Liver (tissue), 10 donors: ENCODE results near the gene PLAA. TPM values are rescaled to one million over a fixed set of nuclear protein-coding genes. Genes with fewer than 3 reads are reported as not detected.

ENCODE experiments used
- DNase-seq: peaks from one replicate; pipeline ENCODE4 v3.0.0-alpha.2; 2017; ENCODE audit warnings: low spot score
- H3K27ac ChIP-seq, 2 donors: one replicate each; pipeline ENCODE4 v1.7.0; 2013; ENCODE audit warnings: inconsistent platforms in 2 of 2, low read length in 2 of 2, control low read depth in 1 of 2, low read depth in 1 of 2, mild to moderate bottlenecking in 1 of 2
- H3K27me3 ChIP-seq, 4 donors: one replicate each; pipeline versions ENCODE4 v1.6.1 to v1.7.0; 2013; ENCODE audit warnings: low read length in 3 of 4, inconsistent platforms in 1 of 4, mild to moderate bottlenecking in 1 of 4, moderate library complexity in 1 of 4; ENCODE audit not compliant: control insufficient read depth in 4 of 4, insufficient read depth in 4 of 4
- H3K36me3 ChIP-seq, 4 donors: one replicate each; pipeline versions ENCODE4 v1.6.1 to v1.7.0; 2013; ENCODE audit warnings: low read length in 3 of 4, mild to moderate bottlenecking in 3 of 4, low read depth in 1 of 4, moderate library complexity in 1 of 4; ENCODE audit not compliant: control insufficient read depth in 4 of 4, insufficient read depth in 3 of 4
- H3K4me1 ChIP-seq, 4 donors: one replicate each; pipeline versions ENCODE4 v1.6.1 to v1.7.0; 2013; ENCODE audit warnings: low read length in 3 of 4, mild to moderate bottlenecking in 3 of 4, moderate library complexity in 1 of 4; ENCODE audit not compliant: control insufficient read depth in 4 of 4, insufficient read depth in 4 of 4
- H3K4me3 ChIP-seq, 3 donors: one replicate each; pipeline versions ENCODE4 v1.6.1 to v1.7.0; 2013; ENCODE audit warnings: low read length in 3 of 3, control low read depth in 1 of 3, low read depth in 1 of 3, mild to moderate bottlenecking in 1 of 3
- H3K9ac ChIP-seq, 2 donors: one replicate each; pipeline ENCODE4 v1.7.0; 2013; ENCODE audit warnings: low read length in 2 of 2, mild to moderate bottlenecking in 2 of 2, moderate library complexity in 2 of 2, control low read depth in 1 of 2, low read depth in 1 of 2
- H3K9me3 ChIP-seq, 4 donors: one replicate each; pipeline versions ENCODE4 v1.6.1 to v1.7.0; 2013; ENCODE audit warnings: low read length in 3 of 4; ENCODE audit not compliant: control insufficient read depth in 4 of 4
- CTCF ChIP-seq: fragments of 150-350 bp; IDR thresholded peaks from 2 replicates; pipeline ENCODE4 v1.5.1; 2017; ENCODE audit warnings: improper control_type of control experiment, low read depth, low read length; ENCODE audit not compliant: missing input control
- EGR1 ChIP-seq, 2 donors: IDR thresholded peaks; 2 replicates each; pipeline ENCODE4 v1.6.1; 2016 to 2018; ENCODE audit warnings: antibody characterized with exemption in 2 of 2, low read depth in 2 of 2
- FOXA1 ChIP-seq: IDR thresholded peaks from 2 replicates; pipeline ENCODE4 v1.6.1; 2016; ENCODE audit warnings: antibody characterized with exemption
- FOXA2 ChIP-seq: IDR thresholded peaks from 2 replicates; pipeline ENCODE4 v1.6.1; 2016; ENCODE audit warnings: antibody characterized with exemption
- HNF4G ChIP-seq: IDR thresholded peaks from 2 replicates; pipeline ENCODE4 v1.6.1; 2016; ENCODE audit warnings: antibody characterized with exemption
- NR2F2 ChIP-seq: IDR thresholded peaks from 2 replicates; pipeline ENCODE4 v1.6.1; 2016; ENCODE audit warnings: antibody characterized with exemption
- RAD21 ChIP-seq, 2 donors: IDR thresholded peaks; 2 replicates each; pipeline ENCODE4 v1.6.1; 2016; ENCODE audit warnings: antibody characterized with exemption in 2 of 2, mild to moderate bottlenecking in 2 of 2
- RXRA ChIP-seq, 2 donors: IDR thresholded peaks; 2 replicates each; pipeline ENCODE4 v1.6.1; 2017 to 2018; ENCODE audit warnings: antibody characterized with exemption in 2 of 2, mild to moderate bottlenecking in 1 of 2
- SP1 ChIP-seq: IDR thresholded peaks from 2 replicates; pipeline ENCODE4 v1.6.1; 2018; ENCODE audit warnings: antibody characterized with exemption, mild to moderate bottlenecking
- WGBS: extraction: QIAGEN DNeasy Blood & Tissue Kit; methylation state at CpG from one replicate; pipeline ENCODE4 v1.1.7; 2013; 5-methylcytosine and 5-hydroxymethylcytosine counted together
- polyA plus RNA-seq, 2 donors: library from polyadenylated mRNA; stranded (reverse) in 1 of 2; unstranded in 1 of 2; fragments of 200-250 nt in 1 of 2; fragments of >200 nt in 1 of 2; fragmentation: Nextera tagmentation in 1 of 2; extraction: Ambion mirVana in 1 of 2; gene quantifications; one replicate each; pipeline versions ENCODE4 v1.2.1 to v1.2.3, GENCODE V29; 2013 to 2015
- small RNA-seq: library from RNA; depleted of rRNA; stranded (forward); fragments of <200 nt; gene quantifications from one replicate; pipeline ENCODE3, GENCODE V24; 2014
- total RNA-seq, 2 donors: library from RNA; depleted of rRNA; stranded (reverse); fragments of >200 nt; gene quantifications; one replicate each; pipeline ENCODE4 v1.2.3, GENCODE V29; 2014
- donor health status: healthy.
- donor health status: healthy.
- donor health status: healthy.
- donor health status: healthy.
- donor health status: healthy.

The PLAA gene
- total and polyA plus RNA-seq, 4 donors: 7.5 to 29.5 (median 19.2) TPM

GRCh38 chr9:26870292-26870691 is 76.8 kb downstream of the PLAA start:
- DNase-seq: no peak
- 73% methylated on average over 8 of the region's 8 CpGs for WGBS
- no peak for TF ChIP-seq EGR1 (IDR thresholded peaks at IDR 0.05; ENCODE audit: low read depth in 2 of 2)
- no peak for TF ChIP-seq SP1

GRCh38 chr9:26863074-26863473 is 84.0 kb downstream of the PLAA start:
- H3K4me1 ChIP-seq: no peaks in the 10 kb centered on the region
- DNase-seq: no peak
- no peaks in the 10 kb centered on the region for H3K9me3 ChIP-seq
- H3K36me3 ChIP-seq: peaks cover 6 to 15% (median 10%) of the 10 kb centered on the region in 4 donors
- TF ChIP-seq HNF4G (no peak), RAD21 (IDR thresholded peaks at IDR 0.05) (peak in 1 of 2 donors; percentile 62), FOXA2 (no peak), NR2F2 (no peak), CTCF (peak; percentile 31)
- no peaks in the 10 kb centered on the region for H3K27me3 ChIP-seq
- WGBS: 60% methylated on average over 1 of the region's 1 CpG
- H3K9ac ChIP-seq: no peak overlapping the region
- no peak overlapping the region for H3K4me3 ChIP-seq
- H3K27ac ChIP-seq: no peak overlapping the region

More at GRCh38 chr9:26870292-26870691, 76.8 kb downstream of the PLAA start:
- H3K4me3 ChIP-seq: no peak overlapping the region
- H3K9me3 ChIP-seq: no peaks in the 10 kb centered on the region
- H3K4me1 ChIP-seq: no peaks in the 10 kb centered on the region
- H3K36me3 ChIP-seq: peaks cover 0 to 13% (median 5%) of the 10 kb centered on the region in 4 donors
- no peaks in the 10 kb centered on the region for H3K27me3 ChIP-seq
- H3K27ac ChIP-seq: no peak overlapping the region
- no peak overlapping the region for H3K9ac ChIP-seq

- Histone ChIP-seq H3K27me3 (no peaks in the 10 kb centered on the region), H3K36me3 (peaks cover 7 to 29% (median 16%) of the 10 kb centered on the region in 4 donors), H3K4me1 (no peaks in the 10 kb centered on the region), H3K4me3 (no peak overlapping the region), H3K9me3 (no peaks in the 10 kb centered on the region), H3K9ac (no peak overlapping the region), H3K27ac (no peak overlapping the region)
- DNase-seq: no peak
- WGBS: 91% methylated on average over 1 of the region's 1 CpG
- no peak for TF ChIP-seq FOXA1
- no peak for TF ChIP-seq EGR1 (IDR thresholded peaks at IDR 0.05; ENCODE audit: low read depth in 2 of 2)
- TF ChIP-seq CTCF: peak; percentile 59
- no peak for TF ChIP-seq SP1
- TF ChIP-seq NR2F2: no peak
- TF ChIP-seq HNF4G: no peak
- peak; percentile 76 to 78 for TF ChIP-seq RAD21 (IDR thresholded peaks at IDR 0.05)
- no peak for TF ChIP-seq RXRA (IDR thresholded peaks at IDR 0.05)
Measured at GRCh38 chr9:26856413-26857032, 90.5 kb downstream of the PLAA start.

Small RNAs within 50 kb of the gene (small RNA-seq; reads per million reads assigned to genes)
- gene RN7SL100P: not detected

Other genes starting within 250 kb of the PLAA start
- 10 to 100 TPM; 13.4 to 19.6 TPM for gene CAAP1, start 54.4 kb downstream of the PLAA start, total RNA-seq
- gene CAAP1, start 54.4 kb downstream of the PLAA start, polyA plus RNA-seq: 1 to 10 TPM; 8.9 to 9.1 TPM
- gene IFT74, start 9.2 kb upstream of the PLAA start, total RNA-seq: 10 to 100 TPM in 1 of 2 donors, 1 to 10 TPM in 1; 7.0 to 10.5 TPM
- 1 to 10 TPM; 4.9 to 7.9 TPM for gene IFT74, start 9.2 kb upstream of the PLAA start, polyA plus RNA-seq
- gene LRRC19, start 58.4 kb upstream of the PLAA start, total RNA-seq: 1 to 10 TPM; 1.8 to 2.0 TPM
- gene LRRC19, start 58.4 kb upstream of the PLAA start, polyA plus RNA-seq: 1 to 10 TPM in 1 of 2 donors, under 1 TPM in 1; 0.27 to 2.1 TPM
- 10 to 100 TPM; 11.7 to 13.8 TPM for gene TEK, start 162.0 kb upstream of the PLAA start, total RNA-seq
- gene TEK, start 162.0 kb upstream of the PLAA start, polyA plus RNA-seq: 1 to 10 TPM; 2.9 to 5.2 TPM